Duodenal mucosa (tissue), 2 donors: ENCODE measurements around the gene TMX4.
"Not testable (repeated sequence)": the region's sequence is repeated elsewhere in the genome, so short reads cannot be mapped to it uniquely, and the experiment has no call there.

Source experiments
- H3K27ac ChIP-seq: one replicate; pipeline ENCODE4 v1.7.0; 2013; ENCODE audit warnings: low read depth, low read length
- H3K27me3 ChIP-seq, 2 donors: one replicate each; pipeline ENCODE4 v1.7.0; 2013; ENCODE audit warnings: low read length in 2 of 2, control low read depth in 1 of 2; ENCODE audit not compliant: insufficient read depth in 2 of 2, control insufficient read depth in 1 of 2
- H3K36me3 ChIP-seq, 2 donors: one replicate each; pipeline ENCODE4 v1.7.0; 2013; ENCODE audit warnings: low read length in 2 of 2, control low read depth in 1 of 2; ENCODE audit not compliant: insufficient read depth in 2 of 2, control insufficient read depth in 1 of 2
- H3K4me1 ChIP-seq, 2 donors: one replicate each; pipeline ENCODE4 v1.7.0; 2013; ENCODE audit warnings: low read length in 2 of 2, control low read depth in 1 of 2; ENCODE audit not compliant: insufficient read depth in 2 of 2, control insufficient read depth in 1 of 2
- H3K4me3 ChIP-seq, 2 donors: one replicate each; pipeline ENCODE4 v1.7.0; 2013; ENCODE audit warnings: low read length in 2 of 2, low read depth in 1 of 2
- H3K9ac ChIP-seq, 2 donors: one replicate each; pipeline ENCODE4 v1.7.0; 2013; ENCODE audit warnings: low read length in 2 of 2, low read depth in 1 of 2
- H3K9me3 ChIP-seq, 2 donors: one replicate each; pipeline ENCODE4 v1.7.0; 2013; ENCODE audit warnings: low read length in 2 of 2, control low read depth in 1 of 2; ENCODE audit not compliant: control insufficient read depth in 1 of 2

TMX4 gene

GRCh38 chr20:8050157-8050837 is 30.7 kb upstream of the TMX4 start:
- no peak overlapping the region for H3K9ac ChIP-seq
- no peaks in the 10 kb centered on the region for H3K36me3 ChIP-seq
- H3K4me1 ChIP-seq: no peaks in the 10 kb centered on the region
- H3K4me3 ChIP-seq: no peak overlapping the region
- H3K27ac ChIP-seq: no peak overlapping the region
- H3K9me3 ChIP-seq: no peaks in the 10 kb centered on the region
- peaks cover 0 to 2% of the 10 kb centered on the region in 2 donors for H3K27me3 ChIP-seq

DNA sequence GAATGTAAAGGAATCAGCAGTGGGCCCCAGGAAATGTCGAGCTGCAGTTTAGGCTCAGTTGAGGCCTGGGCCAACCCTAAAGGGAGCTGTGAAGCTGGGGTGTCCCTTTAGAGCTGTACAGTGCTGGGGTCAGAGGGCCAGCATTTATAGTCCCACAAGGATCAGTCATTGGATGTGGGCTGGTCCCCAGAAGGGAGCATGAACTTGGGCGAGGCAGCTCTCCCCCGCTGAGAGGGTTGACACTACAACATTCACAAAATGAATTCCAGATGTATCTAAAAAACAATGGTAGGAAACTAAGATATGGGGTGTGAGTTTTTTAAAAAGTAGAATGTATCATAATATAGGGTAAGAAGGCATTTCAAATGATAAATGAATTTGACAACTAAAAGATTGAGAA is 29.7 kb upstream of the TMX4 start:
- no peak overlapping the region for H3K9ac ChIP-seq
- no peak overlapping the region for H3K4me3 ChIP-seq
- H3K27me3 ChIP-seq: no peaks in the 10 kb centered on the region
- H3K9me3 ChIP-seq: no peaks in the 10 kb centered on the region
- H3K36me3 ChIP-seq: no peaks in the 10 kb centered on the region
- H3K4me1 ChIP-seq: no peaks in the 10 kb centered on the region
- H3K27ac ChIP-seq: no peak overlapping the region

- H3K9me3 ChIP-seq: no peaks in the 10 kb centered on the region
- H3K36me3 ChIP-seq: no peaks in the 10 kb centered on the region
- H3K4me3 ChIP-seq: no peak overlapping the region
- no peak overlapping the region for H3K27ac ChIP-seq
- no peak overlapping the region for H3K9ac ChIP-seq
- no peaks in the 10 kb centered on the region for H3K4me1 ChIP-seq
- no peaks in the 10 kb centered on the region for H3K27me3 ChIP-seq
Observed at GRCh38 chr20:8045946-8046345, 26.4 kb upstream of the TMX4 start.

GRCh38 chr20:8043687-8044282 is 24.2 kb upstream of the TMX4 start:
- H3K9ac ChIP-seq: no peak overlapping the region
- H3K27ac ChIP-seq: no peak overlapping the region
- H3K27me3 ChIP-seq: no peaks in the 10 kb centered on the region
- H3K36me3 ChIP-seq: no peaks in the 10 kb centered on the region
- no peaks in the 10 kb centered on the region for H3K4me1 ChIP-seq
- no peaks in the 10 kb centered on the region for H3K9me3 ChIP-seq
- H3K4me3 ChIP-seq: no peak overlapping the region

DNA sequence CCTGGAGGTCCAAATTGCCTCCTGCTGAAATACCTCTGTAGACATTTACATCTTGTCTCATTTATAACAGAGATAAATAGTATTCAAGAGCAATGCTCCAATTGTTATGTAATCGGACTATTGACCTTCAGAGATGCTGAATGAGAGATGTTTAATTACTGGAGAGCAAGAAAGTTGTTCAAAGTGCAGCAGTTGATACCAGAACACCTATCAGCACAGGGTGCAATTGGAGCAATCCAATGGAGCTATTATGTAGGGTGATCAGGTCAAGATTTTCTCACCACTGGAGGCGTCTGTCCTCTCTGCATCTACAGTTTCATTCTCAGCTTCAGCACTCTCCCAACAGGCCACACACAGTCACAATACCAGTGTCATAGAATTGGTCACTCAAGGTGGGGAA is 19.5 kb upstream of the TMX4 start:
- H3K36me3 ChIP-seq: no peaks in the 10 kb centered on the region
- no peaks in the 10 kb centered on the region for H3K4me1 ChIP-seq
- no peak overlapping the region for H3K27ac ChIP-seq
- no peaks in the 10 kb centered on the region for H3K9me3 ChIP-seq
- no peak overlapping the region for H3K9ac ChIP-seq
- no peaks in the 10 kb centered on the region for H3K27me3 ChIP-seq
- no peak overlapping the region for H3K4me3 ChIP-seq

DNA sequence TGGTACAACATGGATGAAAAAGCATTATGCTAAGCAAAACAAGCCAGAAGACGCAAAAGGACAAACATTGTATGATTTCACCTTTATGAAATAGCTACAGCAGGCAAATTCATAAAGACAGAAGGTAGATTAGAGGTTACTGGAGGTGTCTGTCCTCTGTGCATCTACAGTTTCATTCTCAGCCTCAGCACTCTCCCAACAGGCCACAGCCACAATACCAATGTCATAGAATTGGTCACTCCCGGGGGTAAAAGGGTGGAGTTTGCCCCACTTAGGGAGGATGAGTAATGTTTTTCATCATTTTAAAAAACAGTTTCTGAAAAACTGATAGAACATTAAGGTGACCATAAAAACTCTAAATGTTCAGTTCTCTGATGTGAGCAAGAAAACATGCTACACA is 17.2 kb upstream of the TMX4 start:
- H3K4me1 ChIP-seq: no peaks in the 10 kb centered on the region
- H3K27me3 ChIP-seq: no peaks in the 10 kb centered on the region
- H3K27ac ChIP-seq: no peak overlapping the region
- no peak overlapping the region for H3K9ac ChIP-seq
- H3K4me3 ChIP-seq: no peak overlapping the region
- H3K36me3 ChIP-seq: no peaks in the 10 kb centered on the region
- no peaks in the 10 kb centered on the region for H3K9me3 ChIP-seq

DNA sequence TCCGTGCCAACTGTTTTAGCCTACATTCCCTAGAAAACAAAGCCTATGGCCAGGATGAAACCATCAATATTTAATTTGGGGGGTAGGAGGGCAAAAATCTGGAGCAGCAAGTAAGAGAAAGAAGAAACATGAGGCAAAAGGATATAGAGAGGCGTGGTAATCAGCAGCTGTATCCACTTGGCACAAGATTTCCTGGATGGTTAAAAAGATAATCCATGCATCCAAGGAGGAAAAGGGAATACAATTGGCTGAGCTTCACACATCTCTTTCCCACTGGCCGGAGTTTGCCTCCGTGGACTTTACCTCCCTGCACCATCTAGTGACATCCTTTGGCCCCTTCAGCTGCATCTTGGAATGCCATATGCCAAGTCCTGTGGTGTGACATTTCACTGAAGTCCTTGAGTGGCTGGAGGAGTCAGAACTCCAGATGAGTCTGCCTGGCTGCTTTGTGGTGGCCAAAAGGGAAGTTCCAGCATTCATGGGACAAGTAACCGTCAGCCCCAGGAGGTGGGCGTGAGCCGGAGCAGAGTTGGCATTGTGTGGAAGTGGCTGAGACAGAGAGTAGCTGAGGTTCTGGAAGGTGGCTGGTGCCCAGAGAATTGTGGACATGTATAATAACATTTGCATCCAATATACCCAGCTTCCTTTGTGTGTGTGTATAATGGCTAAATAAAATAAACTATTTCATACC is 13.7 kb upstream of the TMX4 start:
- H3K9ac ChIP-seq: no peak overlapping the region
- H3K27ac ChIP-seq: no peak overlapping the region
- H3K36me3 ChIP-seq: no peaks in the 10 kb centered on the region
- H3K4me1 ChIP-seq: no peaks in the 10 kb centered on the region
- no peaks in the 10 kb centered on the region for H3K9me3 ChIP-seq
- no peak overlapping the region for H3K4me3 ChIP-seq
- no peaks in the 10 kb centered on the region for H3K27me3 ChIP-seq

DNA sequence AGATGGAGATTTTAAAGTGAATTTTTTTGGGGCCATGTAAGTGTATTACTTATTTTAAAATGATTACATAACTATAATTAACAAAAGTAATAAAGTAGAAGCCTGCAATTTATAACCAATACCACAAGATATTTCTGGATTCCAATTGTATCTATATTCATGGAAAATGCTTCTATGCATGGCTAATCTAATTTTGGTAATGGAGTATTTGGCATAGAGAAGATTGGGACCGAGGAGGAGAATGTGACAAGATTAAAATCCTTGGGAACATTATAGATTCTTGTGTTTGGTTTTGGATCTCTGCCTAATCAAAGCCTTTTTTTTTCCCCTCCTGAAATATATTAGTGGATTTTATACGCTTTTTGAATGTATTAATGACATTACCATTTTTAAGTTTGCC is 12.9 kb upstream of the TMX4 start:
- Histone ChIP-seq H3K4me1 (no peaks in the 10 kb centered on the region), H3K36me3 (no peaks in the 10 kb centered on the region), H3K27me3 (no peaks in the 10 kb centered on the region), H3K9me3 (no peaks in the 10 kb centered on the region), H3K27ac (no peak overlapping the region), H3K9ac (no peak overlapping the region), H3K4me3 (no peak overlapping the region)

DNA sequence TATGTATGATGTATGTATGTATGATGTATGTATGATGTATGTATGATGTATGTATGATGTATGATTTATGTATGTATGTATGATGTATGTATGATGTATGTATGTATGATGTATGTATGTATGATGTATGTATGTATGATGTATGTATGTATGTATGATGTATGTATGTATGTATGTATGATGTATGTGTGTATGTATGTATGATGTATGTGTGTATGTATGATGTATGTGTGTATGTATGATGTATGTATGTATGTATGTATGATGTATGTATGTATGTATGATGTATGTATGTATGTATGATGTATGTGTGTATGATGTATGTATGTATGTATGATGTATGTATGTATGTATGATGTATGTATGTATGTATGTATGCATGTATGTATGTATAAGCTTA is 12.0 kb upstream of the TMX4 start:
- not testable (repeated sequence) for H3K27me3 ChIP-seq, H3K4me1 ChIP-seq, H3K27ac ChIP-seq, H3K4me3 ChIP-seq, H3K9ac ChIP-seq, H3K36me3 ChIP-seq, H3K9me3 ChIP-seq

DNA sequence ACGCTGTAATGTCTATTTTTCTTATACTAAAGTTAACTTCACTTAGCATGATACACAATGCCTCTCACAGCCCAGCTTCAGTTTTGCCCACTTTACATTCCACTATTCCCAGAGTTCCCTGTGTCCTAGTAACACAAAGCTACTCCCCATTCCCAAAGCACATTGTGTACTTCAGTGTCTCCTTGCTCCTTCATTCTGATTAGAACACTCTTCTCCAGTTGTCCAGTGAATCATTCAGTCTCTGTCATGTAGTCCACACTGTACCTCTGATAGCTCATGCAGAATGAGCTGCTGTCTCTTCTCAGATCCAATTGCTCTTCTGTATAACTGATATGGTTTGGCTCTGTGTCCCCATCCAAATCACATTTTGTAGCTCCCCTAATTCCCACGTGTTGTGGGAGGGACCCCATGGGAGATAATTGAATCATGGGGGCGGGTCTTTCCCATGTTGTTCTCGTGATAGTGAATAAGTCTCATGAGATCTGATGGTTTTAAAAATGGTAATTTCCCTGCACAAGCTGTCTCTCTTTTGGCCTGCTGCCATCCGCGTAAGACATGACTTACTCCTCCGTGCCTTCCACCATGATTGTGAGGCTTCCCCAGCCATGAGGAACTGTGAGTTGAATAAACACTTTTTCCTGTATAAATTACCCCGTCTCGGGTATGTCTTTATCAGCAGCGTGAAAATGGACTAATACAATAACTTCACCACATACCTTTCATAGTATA is 2.1 kb upstream of the TMX4 start:
- no peaks in the 10 kb centered on the region for H3K36me3 ChIP-seq
- H3K27ac ChIP-seq: no peak overlapping the region

More for the DNA sequence above, 2.1 kb upstream of the TMX4 start:
- no peaks in the 10 kb centered on the region for H3K9me3 ChIP-seq
- H3K4me1 ChIP-seq: peaks cover 4 to 8% of the 10 kb centered on the region in 2 donors
- no peaks in the 10 kb centered on the region for H3K27me3 ChIP-seq
- H3K9ac ChIP-seq: no peak overlapping the region
- no peak overlapping the region for H3K4me3 ChIP-seq
